ENCODE data around the gene FOXL3. TPM values are rescaled to one million over a fixed set of nuclear protein-coding genes. Genes with fewer than 3 reads are reported as not detected.

FOXL3 gene
- total RNA-seq, 1 experiment from 2014 or later = not detected

- Histone ChIP-seq H3K27ac (ENCODE audit: low read length) (no peak overlapping the region), H3K27me3 (ENCODE audit: control insufficient read depth, insufficient read depth, low read length) (no peaks in the 10 kb centered on the region), H3K36me3 (ENCODE audit: control insufficient read depth, insufficient read depth, low read length) (no peaks in the 10 kb centered on the region), H3K4me1 (ENCODE audit: control insufficient read depth, insufficient read depth, low read length) (peaks cover 3% of the 10 kb centered on the region), H3K9me3 (ENCODE audit: control insufficient read depth, insufficient read depth, low read depth, low read length) (no peaks in the 10 kb centered on the region), H3K4me3 (ENCODE audit: low read depth in 2 of 2, low read length in 2 of 2) (no peak overlapping the region)
- ChIA-PET CTCF (no interaction called here), POLR2A (no interaction called here)
- in situ Hi-C loops (cut with HindIII; ENCODE audit: low pct_unique_long_range_greater_than_20kb, low sequenced_read_pairs) = no loop called here
- ATAC-seq (no peak), DNase-seq (ENCODE audit: low read depth, low spot score) (no peak)
- intact Hi-C loops (cut with micrococcal nuclease; ENCODE audit: unreplicated experiment) = loop anchor here (5.0 to 10.0 kb wide), 2 partner anchors 196 to 449 kb away; no protein-coding TSS in a partner anchor
- BruUV-seq (replicated peaks) = no TSS peak
- TF ChIP-seq CTCF (IDR thresholded peaks at IDR 0.05) (no peak), SIN3A (IDR thresholded peaks at IDR 0.05; ENCODE audit: borderline replicate concordance, insufficient read depth, low read depth, low read length) (no peak), TCF7L2 (IDR thresholded peaks at IDR 0.05; ENCODE audit: low read depth, low read length) (no peak), REST (IDR thresholded peaks at IDR 0.05; ENCODE audit: insufficient read depth in 1 of 2, low read depth in 2 of 2, low read length in 1 of 2) (no peak), POLR2AphosphoS5 (IDR thresholded peaks at IDR 0.05; ENCODE audit: low read depth, low read length) (no peak)
Observed at GRCh38 chr7:325811-326210, 35.8 kb downstream of the FOXL3 start.

- BruUV-seq (replicated peaks) = no TSS peak
- Histone ChIP-seq H3K4me3 (ENCODE audit: low read depth in 2 of 2, low read length in 2 of 2) (no peak overlapping the region), H3K36me3 (ENCODE audit: control insufficient read depth, insufficient read depth, low read length) (no peaks in the 10 kb centered on the region), H3K27ac (ENCODE audit: low read length) (no peak overlapping the region), H3K4me1 (ENCODE audit: control insufficient read depth, insufficient read depth, low read length) (peaks cover 3% of the 10 kb centered on the region), H3K27me3 (ENCODE audit: control insufficient read depth, insufficient read depth, low read length) (no peaks in the 10 kb centered on the region), H3K9me3 (ENCODE audit: control insufficient read depth, insufficient read depth, low read depth, low read length) (no peaks in the 10 kb centered on the region)
- DNase-seq (ENCODE audit: low read depth, low spot score) (no peak), ATAC-seq (no peak)
- intact Hi-C loops (cut with micrococcal nuclease; ENCODE audit: unreplicated experiment) = loop anchor here (5.0 to 10.0 kb wide), 2 partner anchors 196 to 449 kb away; no protein-coding TSS in a partner anchor
- ChIA-PET CTCF (no interaction called here), POLR2A (no interaction called here)
- in situ Hi-C loops (cut with HindIII; ENCODE audit: low pct_unique_long_range_greater_than_20kb, low sequenced_read_pairs) = no loop called here
- TF ChIP-seq POLR2AphosphoS5 (IDR thresholded peaks at IDR 0.05; ENCODE audit: low read depth, low read length) (no peak), SIN3A (IDR thresholded peaks at IDR 0.05; ENCODE audit: borderline replicate concordance, insufficient read depth, low read depth, low read length) (no peak), CTCF (IDR thresholded peaks at IDR 0.05) (no peak), REST (IDR thresholded peaks at IDR 0.05; ENCODE audit: insufficient read depth in 1 of 2, low read depth in 2 of 2, low read length in 1 of 2) (no peak), TCF7L2 (IDR thresholded peaks at IDR 0.05; ENCODE audit: low read depth, low read length) (no peak)
Observed at GRCh38 chr7:326273-326672, 36.3 kb downstream of the FOXL3 start.

All from Panc1 (cell line).